Measurements from ENCODE around the gene SERINC5.
"Not testable (repeated sequence)": the region's sequence is repeated elsewhere in the genome, so short reads cannot be mapped to it uniquely, and the experiment has no call there.

Gene SERINC5

GRCh38 chr5:80122579-80122978, 133.3 kb downstream of the SERINC5 start:
- Histone ChIP-seq H3K9ac (ENCODE audit: low read length) (no peak overlapping the region), H3K27ac (ENCODE audit: low read depth, low read length) (no peak overlapping the region), H3K27me3 (ENCODE audit: control insufficient read depth, insufficient read depth, low read length) (no peaks in the 10 kb centered on the region), H3K36me3 (ENCODE audit: control insufficient read depth, insufficient read depth, low read length) (no peaks in the 10 kb centered on the region), H3K4me1 (ENCODE audit: control insufficient read depth, insufficient read depth, low read length) (no peaks in the 10 kb centered on the region), H3K9me3 (ENCODE audit: control insufficient read depth, insufficient read depth, low read depth, low read length) (peaks cover 9% of the 10 kb centered on the region), H3K4me3 (ENCODE audit: low read depth, low read length) (no peak overlapping the region)

- Histone ChIP-seq H3K9ac (ENCODE audit: low read length) (no peak overlapping the region), H3K4me1 (ENCODE audit: control insufficient read depth, insufficient read depth, low read length) (peaks cover 3% of the 10 kb centered on the region; the same call in 1 of the 2 replicates), H3K4me3 (ENCODE audit: low read depth, low read length) (no peak overlapping the region), H3K27me3 (ENCODE audit: control insufficient read depth, insufficient read depth, low read length) (no peaks in the 10 kb centered on the region), H3K36me3 (ENCODE audit: control insufficient read depth, insufficient read depth, low read length) (no peaks in the 10 kb centered on the region), H3K27ac (ENCODE audit: low read depth, low read length) (no peak overlapping the region), H3K9me3 (ENCODE audit: control insufficient read depth, insufficient read depth, low read depth, low read length) (peaks cover 12% of the 10 kb centered on the region; the same call in 1 of the 2 replicates)
Observed at GRCh38 chr5:80119372-80119771, 136.5 kb downstream of the SERINC5 start.

GRCh38 chr5:80117446-80117845, 138.4 kb downstream of the SERINC5 start:
- H3K9ac ChIP-seq (ENCODE audit: low read length) = no peak overlapping the region
- no peak overlapping the region for H3K27ac ChIP-seq (ENCODE audit: low read depth, low read length)
- no peak overlapping the region for H3K4me3 ChIP-seq (ENCODE audit: low read depth, low read length)
- H3K27me3 ChIP-seq (ENCODE audit: control insufficient read depth, insufficient read depth, low read length) = no peaks in the 10 kb centered on the region
- peaks cover 19% of the 10 kb centered on the region; the same call in 1 of the 2 replicates for H3K9me3 ChIP-seq (ENCODE audit: control insufficient read depth, insufficient read depth, low read depth, low read length)
- no peaks in the 10 kb centered on the region for H3K36me3 ChIP-seq (ENCODE audit: control insufficient read depth, insufficient read depth, low read length)
- peaks cover 3% of the 10 kb centered on the region; the same call in 1 of the 2 replicates for H3K4me1 ChIP-seq (ENCODE audit: control insufficient read depth, insufficient read depth, low read length)

DNA sequence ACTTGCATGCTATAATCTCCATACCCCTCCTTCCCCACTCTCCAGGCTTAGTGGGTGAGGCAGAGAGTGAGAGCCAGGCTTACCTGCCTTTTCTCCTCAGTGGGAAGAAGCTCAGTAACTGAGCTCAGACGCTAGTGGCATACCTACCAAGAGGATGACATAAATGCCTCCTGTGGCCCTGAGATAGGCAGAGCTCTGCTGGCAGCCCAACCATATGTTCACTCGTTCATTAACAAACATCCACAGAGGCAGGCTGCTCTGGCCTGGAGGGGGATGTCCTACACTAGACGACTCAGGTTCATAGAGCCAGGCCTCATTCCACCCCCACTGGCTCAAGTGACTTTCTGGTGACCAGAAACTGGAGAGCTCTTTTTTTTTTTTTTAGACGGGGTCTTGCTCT, 139.4 kb downstream of the SERINC5 start:
- no peaks in the 10 kb centered on the region for H3K36me3 ChIP-seq (ENCODE audit: control insufficient read depth, insufficient read depth, low read length)
- H3K4me1 ChIP-seq (ENCODE audit: control insufficient read depth, insufficient read depth, low read length) = peaks cover 11% of the 10 kb centered on the region

GRCh38 chr5:80116000-80116399, 139.8 kb downstream of the SERINC5 start:
- Histone ChIP-seq H3K4me1 (ENCODE audit: control insufficient read depth, insufficient read depth, low read length) (peaks cover 16% of the 10 kb centered on the region), H3K4me3 (ENCODE audit: low read depth, low read length) (no peak overlapping the region), H3K27ac (ENCODE audit: low read depth, low read length) (no peak overlapping the region), H3K36me3 (ENCODE audit: control insufficient read depth, insufficient read depth, low read length) (no peaks in the 10 kb centered on the region), H3K27me3 (ENCODE audit: control insufficient read depth, insufficient read depth, low read length) (no peaks in the 10 kb centered on the region), H3K9ac (ENCODE audit: low read length) (no peak overlapping the region), H3K9me3 (ENCODE audit: control insufficient read depth, insufficient read depth, low read depth, low read length) (peaks cover 19% of the 10 kb centered on the region; the same call in 1 of the 2 replicates)

More for the DNA sequence above, 139.4 kb downstream of the SERINC5 start:
- peaks cover 19% of the 10 kb centered on the region; the same call in 1 of the 2 replicates for H3K9me3 ChIP-seq (ENCODE audit: control insufficient read depth, insufficient read depth, low read depth, low read length)
- H3K27me3 ChIP-seq (ENCODE audit: control insufficient read depth, insufficient read depth, low read length) = no peaks in the 10 kb centered on the region
- H3K27ac ChIP-seq (ENCODE audit: low read depth, low read length) = no peak overlapping the region
- no peak overlapping the region for H3K4me3 ChIP-seq (ENCODE audit: low read depth, low read length)
- no peak overlapping the region for H3K9ac ChIP-seq (ENCODE audit: low read length)

GRCh38 chr5:80114860-80115259, 141.0 kb downstream of the SERINC5 start:
- H3K4me3 ChIP-seq (ENCODE audit: low read depth, low read length) = no peak overlapping the region
- no peaks in the 10 kb centered on the region for H3K27me3 ChIP-seq (ENCODE audit: control insufficient read depth, insufficient read depth, low read length)
- H3K9ac ChIP-seq (ENCODE audit: low read length) = no peak overlapping the region
- peaks cover 19% of the 10 kb centered on the region; the same call in 1 of the 2 replicates for H3K9me3 ChIP-seq (ENCODE audit: control insufficient read depth, insufficient read depth, low read depth, low read length)
- H3K4me1 ChIP-seq (ENCODE audit: control insufficient read depth, insufficient read depth, low read length) = peaks cover 27% of the 10 kb centered on the region
- H3K36me3 ChIP-seq (ENCODE audit: control insufficient read depth, insufficient read depth, low read length) = no peaks in the 10 kb centered on the region
- no peak overlapping the region for H3K27ac ChIP-seq (ENCODE audit: low read depth, low read length)

DNA sequence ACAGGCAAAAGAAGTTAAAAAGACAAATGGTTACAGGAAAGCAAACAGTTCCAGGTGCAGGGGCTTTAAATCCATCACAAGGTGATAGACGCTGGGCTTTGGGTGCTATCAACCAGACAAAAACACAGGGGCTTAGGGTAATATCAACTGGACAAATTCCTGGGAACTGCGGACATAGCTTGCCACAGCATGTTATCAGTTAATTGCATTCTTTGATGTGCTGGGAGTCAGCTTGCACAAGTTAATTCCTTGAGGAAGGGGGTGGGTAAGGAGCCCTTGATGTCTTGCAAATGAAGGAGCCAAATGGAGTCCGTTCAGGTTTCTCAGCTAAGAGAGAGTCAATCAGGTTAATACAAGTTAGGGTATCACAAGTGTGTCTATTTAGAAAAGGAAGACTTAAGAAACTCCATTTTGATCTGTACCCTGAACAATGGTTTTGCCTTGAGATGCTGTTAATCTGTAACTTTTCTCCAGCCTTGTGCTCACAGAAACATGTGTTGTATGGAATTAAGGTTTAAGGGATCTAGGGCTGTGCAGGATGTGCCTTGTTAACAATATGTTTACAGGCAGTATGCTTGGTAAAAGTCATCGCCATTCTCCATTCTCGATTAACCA, 144.4 kb downstream of the SERINC5 start:
- H3K27ac ChIP-seq (ENCODE audit: low read depth, low read length); H3K36me3 ChIP-seq (ENCODE audit: control insufficient read depth, insufficient read depth, low read length); H3K27me3 ChIP-seq (ENCODE audit: control insufficient read depth, insufficient read depth, low read length): not testable (repeated sequence)
- Histone ChIP-seq H3K9ac (ENCODE audit: low read length) (peak overlapping the region; percentile 57), H3K4me3 (ENCODE audit: low read depth, low read length) (0 out of 2 replicates have a peak overlapping the region, but pooled peaks have one; percentile 4), H3K4me1 (ENCODE audit: control insufficient read depth, insufficient read depth, low read length) (peaks cover 31% of the 10 kb centered on the region), H3K9me3 (ENCODE audit: control insufficient read depth, insufficient read depth, low read depth, low read length) (peaks cover 10% of the 10 kb centered on the region; the same call in 1 of the 2 replicates)

GRCh38 chr5:80109646-80110478, 146.0 kb downstream of the SERINC5 start:
- Histone ChIP-seq H3K4me1 (ENCODE audit: control insufficient read depth, insufficient read depth, low read length) (peaks cover 28% of the 10 kb centered on the region), H3K9ac (ENCODE audit: low read length) (peak overlapping the region; percentile 24), H3K9me3 (ENCODE audit: control insufficient read depth, insufficient read depth, low read depth, low read length) (peaks cover 10% of the 10 kb centered on the region; the same call in 1 of the 2 replicates), H3K27ac (ENCODE audit: low read depth, low read length) (no peak overlapping the region), H3K36me3 (ENCODE audit: control insufficient read depth, insufficient read depth, low read length) (no peaks in the 10 kb centered on the region), H3K4me3 (ENCODE audit: low read depth, low read length) (no peak overlapping the region), H3K27me3 (ENCODE audit: control insufficient read depth, insufficient read depth, low read length) (no peaks in the 10 kb centered on the region)

GRCh38 chr5:80106916-80107315, 148.9 kb downstream of the SERINC5 start:
- Histone ChIP-seq H3K4me3 (ENCODE audit: low read depth, low read length) (no peak overlapping the region), H3K36me3 (ENCODE audit: control insufficient read depth, insufficient read depth, low read length) (no peaks in the 10 kb centered on the region), H3K27ac (ENCODE audit: low read depth, low read length) (no peak overlapping the region), H3K9ac (ENCODE audit: low read length) (no peak overlapping the region), H3K9me3 (ENCODE audit: control insufficient read depth, insufficient read depth, low read depth, low read length) (no peaks in the 10 kb centered on the region; the same call in 1 of the 2 replicates), H3K27me3 (ENCODE audit: control insufficient read depth, insufficient read depth, low read length) (no peaks in the 10 kb centered on the region), H3K4me1 (ENCODE audit: control insufficient read depth, insufficient read depth, low read length) (peaks cover 25% of the 10 kb centered on the region)

- Histone ChIP-seq H3K4me3 (ENCODE audit: low read depth, low read length) (no peak overlapping the region), H3K36me3 (ENCODE audit: control insufficient read depth, insufficient read depth, low read length) (no peaks in the 10 kb centered on the region), H3K27ac (ENCODE audit: low read depth, low read length) (no peak overlapping the region), H3K4me1 (ENCODE audit: control insufficient read depth, insufficient read depth, low read length) (peaks cover 14% of the 10 kb centered on the region), H3K27me3 (ENCODE audit: control insufficient read depth, insufficient read depth, low read length) (no peaks in the 10 kb centered on the region), H3K9me3 (ENCODE audit: control insufficient read depth, insufficient read depth, low read depth, low read length) (no peaks in the 10 kb centered on the region; the same call in 1 of the 2 replicates), H3K9ac (ENCODE audit: low read length) (no peak overlapping the region)
Observed at GRCh38 chr5:80105698-80106439, 150.0 kb downstream of the SERINC5 start.
